ENCODE data around the gene ZBTB20.

The ZBTB20 gene

DNA sequence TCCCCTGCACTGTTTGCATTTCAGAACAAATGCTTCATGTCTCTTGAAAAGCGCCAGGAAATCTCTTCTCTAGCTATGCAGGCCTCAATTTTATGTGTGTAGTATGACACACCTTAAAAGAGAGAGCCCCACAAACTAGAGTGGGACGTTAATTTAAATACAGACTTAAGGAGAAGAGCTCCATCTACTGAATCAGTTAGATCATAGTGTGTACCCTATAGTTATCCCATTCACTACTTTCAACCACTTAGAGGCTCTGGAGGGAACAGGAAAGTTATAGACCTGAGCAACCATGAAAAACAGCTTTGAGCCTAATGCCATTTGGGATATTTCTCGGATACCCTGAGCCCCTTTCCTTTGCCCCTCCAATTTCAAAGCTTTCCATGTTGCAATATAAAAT, 699.5 kb downstream of the ZBTB20 start (continued):
- TF ChIP-seq, protein P1, sequence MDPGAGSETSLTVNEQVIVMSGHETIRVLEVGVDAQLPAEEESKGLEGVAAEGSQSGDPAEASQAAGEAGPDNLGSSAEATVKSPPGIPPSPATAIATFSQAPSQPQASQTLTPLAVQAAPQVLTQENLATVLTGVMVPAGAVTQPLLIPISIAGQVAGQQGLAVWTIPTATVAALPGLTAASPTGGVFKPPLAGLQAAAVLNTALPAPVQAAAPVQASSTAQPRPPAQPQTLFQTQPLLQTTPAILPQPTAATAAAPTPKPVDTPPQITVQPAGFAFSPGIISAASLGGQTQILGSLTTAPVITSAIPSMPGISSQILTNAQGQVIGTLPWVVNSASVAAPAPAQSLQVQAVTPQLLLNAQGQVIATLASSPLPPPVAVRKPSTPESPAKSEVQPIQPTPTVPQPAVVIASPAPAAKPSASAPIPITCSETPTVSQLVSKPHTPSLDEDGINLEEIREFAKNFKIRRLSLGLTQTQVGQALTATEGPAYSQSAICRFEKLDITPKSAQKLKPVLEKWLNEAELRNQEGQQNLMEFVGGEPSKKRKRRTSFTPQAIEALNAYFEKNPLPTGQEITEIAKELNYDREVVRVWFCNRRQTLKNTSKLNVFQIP (CRISPR knock-in tag; IDR thresholded peaks at IDR 0.05; ENCODE audit: borderline replicate concordance, low read depth): no peak
- TF ChIP-seq, protein P2, sequence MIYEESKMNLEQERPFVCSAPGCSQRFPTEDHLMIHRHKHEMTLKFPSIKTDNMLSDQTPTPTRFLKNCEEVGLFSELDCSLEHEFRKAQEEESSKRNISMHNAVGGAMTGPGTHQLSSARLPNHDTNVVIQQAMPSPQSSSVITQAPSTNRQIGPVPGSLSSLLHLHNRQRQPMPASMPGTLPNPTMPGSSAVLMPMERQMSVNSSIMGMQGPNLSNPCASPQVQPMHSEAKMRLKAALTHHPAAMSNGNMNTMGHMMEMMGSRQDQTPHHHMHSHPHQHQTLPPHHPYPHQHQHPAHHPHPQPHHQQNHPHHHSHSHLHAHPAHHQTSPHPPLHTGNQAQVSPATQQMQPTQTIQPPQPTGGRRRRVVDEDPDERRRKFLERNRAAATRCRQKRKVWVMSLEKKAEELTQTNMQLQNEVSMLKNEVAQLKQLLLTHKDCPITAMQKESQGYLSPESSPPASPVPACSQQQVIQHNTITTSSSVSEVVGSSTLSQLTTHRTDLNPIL (CRISPR knock-in tag; IDR thresholded peaks at IDR 0.05; ENCODE audit: low read depth): no peak
- TF ChIP-seq BACH2 (CRISPR knock-in tag; IDR thresholded peaks at IDR 0.05; ENCODE audit: borderline replicate concordance): no peak
- no peak for TF ChIP-seq TCF4 (CRISPR knock-in tag; IDR thresholded peaks at IDR 0.05; ENCODE audit: borderline replicate concordance)
- TF ChIP-seq ISL1 (CRISPR knock-in tag; IDR thresholded peaks at IDR 0.05): no peak
- TF ChIP-seq SNAI2 (CRISPR knock-in tag; IDR thresholded peaks at IDR 0.05): no peak
- TF ChIP-seq CSDC2 (CRISPR knock-in tag; IDR thresholded peaks at IDR 0.05): no peak
- TF ChIP-seq ZNF8 (CRISPR knock-in tag; IDR thresholded peaks at IDR 0.05): no peak
- no peak for TF ChIP-seq GLIS3 (CRISPR knock-in tag; IDR thresholded peaks at IDR 0.05)
- no peak for TF ChIP-seq ZFP30 (CRISPR knock-in tag; IDR thresholded peaks at IDR 0.05)
- no peak for TF ChIP-seq ZNF565 (CRISPR knock-in tag; conservative IDR thresholded peaks at IDR 0.05; ENCODE audit: low read depth)
- TF ChIP-seq, protein P3, sequence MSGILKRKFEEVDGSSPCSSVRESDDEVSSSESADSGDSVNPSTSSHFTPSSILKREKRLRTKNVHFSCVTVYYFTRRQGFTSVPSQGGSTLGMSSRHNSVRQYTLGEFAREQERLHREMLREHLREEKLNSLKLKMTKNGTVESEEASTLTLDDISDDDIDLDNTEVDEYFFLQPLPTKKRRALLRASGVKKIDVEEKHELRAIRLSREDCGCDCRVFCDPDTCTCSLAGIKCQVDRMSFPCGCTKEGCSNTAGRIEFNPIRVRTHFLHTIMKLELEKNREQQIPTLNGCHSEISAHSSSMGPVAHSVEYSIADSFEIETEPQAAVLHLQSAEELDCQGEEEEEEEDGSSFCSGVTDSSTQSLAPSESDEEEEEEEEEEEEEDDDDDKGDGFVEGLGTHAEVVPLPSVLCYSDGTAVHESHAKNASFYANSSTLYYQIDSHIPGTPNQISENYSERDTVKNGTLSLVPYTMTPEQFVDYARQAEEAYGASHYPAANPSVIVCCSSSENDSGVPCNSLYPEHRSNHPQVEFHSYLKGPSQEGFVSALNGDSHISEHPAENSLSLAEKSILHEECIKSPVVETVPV (CRISPR knock-in tag; IDR thresholded peaks at IDR 0.05): no peak
- TF ChIP-seq ZNF70 (CRISPR knock-in tag; IDR thresholded peaks at IDR 0.05): no peak

DNA sequence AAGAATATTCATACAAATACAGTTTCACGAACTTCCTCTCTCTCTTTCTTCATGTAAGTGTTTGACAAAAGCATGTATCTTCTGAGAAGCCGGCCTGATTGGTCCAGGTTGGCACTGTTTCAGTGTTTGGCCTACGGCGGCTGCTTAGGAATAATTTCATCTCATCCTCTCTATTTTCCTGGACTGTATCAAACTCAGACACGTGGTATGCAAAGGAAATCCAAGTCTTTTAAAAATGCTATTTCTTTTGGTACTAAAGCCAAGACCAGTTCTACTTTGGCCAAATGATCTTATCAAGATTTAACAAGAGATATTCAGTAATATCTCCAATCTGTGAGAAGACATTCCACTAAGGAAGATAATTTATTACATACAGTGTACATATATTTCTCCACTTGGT, 700.5 kb downstream of the ZBTB20 start:
- TF ChIP-seq ESRRG (CRISPR knock-in tag; IDR thresholded peaks at IDR 0.05) (no peak), ZNF70 (CRISPR knock-in tag; IDR thresholded peaks at IDR 0.05) (no peak), GLIS3 (CRISPR knock-in tag; IDR thresholded peaks at IDR 0.05) (no peak), ISL1 (CRISPR knock-in tag; IDR thresholded peaks at IDR 0.05) (peak; percentile 66)
- ATAC-seq: peak; percentile 64

DNA sequence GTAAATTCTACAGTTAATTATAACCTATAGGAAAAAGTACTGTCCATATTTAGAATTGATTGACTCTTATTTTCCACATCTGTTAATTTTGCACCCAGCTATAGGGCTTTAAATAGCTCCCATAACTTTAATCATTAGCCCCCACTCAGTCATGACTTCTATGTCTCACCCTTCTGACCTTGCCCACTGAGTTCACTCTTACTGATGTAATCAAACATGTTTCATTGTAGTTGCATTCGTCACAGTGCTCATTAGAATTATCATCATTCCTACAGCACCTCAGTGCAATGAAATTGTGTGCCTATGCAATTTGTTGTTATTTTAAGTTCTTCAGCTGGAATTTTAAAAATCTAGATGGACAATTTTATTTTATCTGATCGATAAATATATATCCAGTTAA, 701.9 kb downstream of the ZBTB20 start:
- ATAC-seq: no peak
- TF ChIP-seq ZNF565 (CRISPR knock-in tag; conservative IDR thresholded peaks at IDR 0.05; ENCODE audit: low read depth) (no peak), ZNF8 (CRISPR knock-in tag; IDR thresholded peaks at IDR 0.05) (no peak), BACH2 (CRISPR knock-in tag; IDR thresholded peaks at IDR 0.05; ENCODE audit: borderline replicate concordance) (no peak), TCF4 (CRISPR knock-in tag; IDR thresholded peaks at IDR 0.05; ENCODE audit: borderline replicate concordance) (no peak), CSDC2 (CRISPR knock-in tag; IDR thresholded peaks at IDR 0.05) (no peak), ZFP30 (CRISPR knock-in tag; IDR thresholded peaks at IDR 0.05) (no peak), SNAI2 (CRISPR knock-in tag; IDR thresholded peaks at IDR 0.05) (no peak), OSR1 (CRISPR knock-in tag; IDR thresholded peaks at IDR 0.05) (no peak)
- TF ChIP-seq, protein P4, sequence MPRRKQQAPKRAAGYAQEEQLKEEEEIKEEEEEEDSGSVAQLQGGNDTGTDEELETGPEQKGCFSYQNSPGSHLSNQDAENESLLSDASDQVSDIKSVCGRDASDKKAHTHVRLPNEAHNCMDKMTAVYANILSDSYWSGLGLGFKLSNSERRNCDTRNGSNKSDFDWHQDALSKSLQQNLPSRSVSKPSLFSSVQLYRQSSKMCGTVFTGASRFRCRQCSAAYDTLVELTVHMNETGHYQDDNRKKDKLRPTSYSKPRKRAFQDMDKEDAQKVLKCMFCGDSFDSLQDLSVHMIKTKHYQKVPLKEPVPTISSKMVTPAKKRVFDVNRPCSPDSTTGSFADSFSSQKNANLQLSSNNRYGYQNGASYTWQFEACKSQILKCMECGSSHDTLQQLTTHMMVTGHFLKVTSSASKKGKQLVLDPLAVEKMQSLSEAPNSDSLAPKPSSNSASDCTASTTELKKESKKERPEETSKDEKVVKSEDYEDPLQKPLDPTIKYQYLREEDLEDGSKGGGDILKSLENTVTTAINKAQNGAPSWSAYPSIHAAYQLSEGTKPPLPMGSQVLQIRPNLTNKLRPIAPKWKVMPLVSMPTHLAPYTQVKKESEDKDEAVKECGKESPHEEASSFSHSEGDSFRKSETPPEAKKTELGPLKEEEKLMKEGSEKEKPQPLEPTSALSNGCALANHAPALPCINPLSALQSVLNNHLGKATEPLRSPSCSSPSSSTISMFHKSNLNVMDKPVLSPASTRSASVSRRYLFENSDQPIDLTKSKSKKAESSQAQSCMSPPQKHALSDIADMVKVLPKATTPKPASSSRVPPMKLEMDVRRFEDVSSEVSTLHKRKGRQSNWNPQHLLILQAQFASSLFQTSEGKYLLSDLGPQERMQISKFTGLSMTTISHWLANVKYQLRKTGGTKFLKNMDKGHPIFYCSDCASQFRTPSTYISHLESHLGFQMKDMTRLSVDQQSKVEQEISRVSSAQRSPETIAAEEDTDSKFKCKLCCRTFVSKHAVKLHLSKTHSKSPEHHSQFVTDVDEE (CRISPR knock-in tag; IDR thresholded peaks at IDR 0.05): no peak
- TF ChIP-seq, protein P1 (CRISPR knock-in tag; IDR thresholded peaks at IDR 0.05; ENCODE audit: borderline replicate concordance, low read depth): no peak
- TF ChIP-seq, protein P2 (CRISPR knock-in tag; IDR thresholded peaks at IDR 0.05; ENCODE audit: low read depth): no peak
- TF ChIP-seq, protein P5, sequence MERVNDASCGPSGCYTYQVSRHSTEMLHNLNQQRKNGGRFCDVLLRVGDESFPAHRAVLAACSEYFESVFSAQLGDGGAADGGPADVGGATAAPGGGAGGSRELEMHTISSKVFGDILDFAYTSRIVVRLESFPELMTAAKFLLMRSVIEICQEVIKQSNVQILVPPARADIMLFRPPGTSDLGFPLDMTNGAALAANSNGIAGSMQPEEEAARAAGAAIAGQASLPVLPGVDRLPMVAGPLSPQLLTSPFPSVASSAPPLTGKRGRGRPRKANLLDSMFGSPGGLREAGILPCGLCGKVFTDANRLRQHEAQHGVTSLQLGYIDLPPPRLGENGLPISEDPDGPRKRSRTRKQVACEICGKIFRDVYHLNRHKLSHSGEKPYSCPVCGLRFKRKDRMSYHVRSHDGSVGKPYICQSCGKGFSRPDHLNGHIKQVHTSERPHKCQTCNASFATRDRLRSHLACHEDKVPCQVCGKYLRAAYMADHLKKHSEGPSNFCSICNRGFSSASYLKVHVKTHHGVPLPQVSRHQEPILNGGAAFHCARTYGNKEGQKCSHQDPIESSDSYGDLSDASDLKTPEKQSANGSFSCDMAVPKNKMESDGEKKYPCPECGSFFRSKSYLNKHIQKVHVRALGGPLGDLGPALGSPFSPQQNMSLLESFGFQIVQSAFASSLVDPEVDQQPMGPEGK (CRISPR knock-in tag; IDR thresholded peaks at IDR 0.05; ENCODE audit: borderline replicate concordance): no peak

Measured in SK-N-SH treated with all-trans-retinoic acid at 6 μM for 48 hours (cell line).